Measurements from ENCODE around the gene MVK. TPM values are rescaled to one million over a fixed set of nuclear protein-coding genes. Genes with fewer than 3 reads are reported as not detected.

The MVK gene
- polyA plus RNA-seq, 1 of the 3 experiments (the other 2 are of a cell fraction) = 7.0 TPM

DNA sequence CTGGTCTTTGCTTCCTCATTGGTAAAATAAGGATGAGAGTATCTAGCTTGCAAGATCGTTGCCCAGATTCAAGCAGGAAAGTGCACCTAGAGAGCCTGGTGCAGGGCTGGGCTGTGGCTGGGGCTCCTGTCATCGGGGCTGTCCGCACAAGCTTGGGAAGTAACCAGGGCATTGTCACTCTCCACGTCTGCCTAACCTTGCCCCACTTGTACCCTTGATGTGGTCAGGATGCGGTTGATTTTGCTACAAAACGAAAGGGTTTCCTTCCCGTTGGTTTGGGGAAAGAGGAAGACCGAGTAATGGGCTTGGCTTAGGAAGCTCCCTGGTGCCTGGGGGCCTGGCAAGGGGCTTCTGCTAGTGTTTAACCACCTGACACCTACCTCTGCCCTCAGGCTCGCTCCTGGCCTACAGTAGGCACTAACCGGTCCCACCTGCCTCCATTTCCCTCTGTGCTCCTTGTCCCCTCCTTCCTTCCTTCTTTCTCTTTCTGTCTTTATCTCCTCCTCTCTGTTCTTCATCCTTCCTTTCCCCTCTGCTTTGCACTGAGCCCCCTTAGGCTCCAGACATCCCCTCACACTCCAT, 21.8 kb downstream of the MVK start:
- H3K4me1 ChIP-seq (ENCODE audit: control insufficient read depth in 1 of 2, insufficient read depth in 2 of 2, low read depth in 1 of 2, low read length in 1 of 2) = peaks cover 0 to 49% of the 10 kb centered on the region in 2 experiments; a peak in 2 of 4 replicates
- 80% methylated on average over 10 of the region's 10 CpGs for WGBS (ENCODE audit: low lambda C conversion rate)
- no peaks in the 10 kb centered on the region for H3K9me2 ChIP-seq
- no peaks in the 10 kb centered on the region for H3K27me3 ChIP-seq (ENCODE audit: insufficient read depth)
- ChIA-PET POLR2A (interaction anchor here (0.8 to 1.5 kb wide), 2 partner anchors 119 to 124 kb away, joined by 4 to 5 read pairs; no protein-coding TSS in a partner anchor), CTCF (interaction anchor here (0.9 to 14.2 kb wide), 7 partner anchors 9 to 178 kb away, joined by 3 to 175 read pairs (median 25); partner anchors contain the start of gene FAM222A)
- no peak overlapping the region for H3K4me2 ChIP-seq
- peaks cover 3% of the 10 kb centered on the region for H3F3A ChIP-seq (replicated peaks; ENCODE audit: insufficient read depth)
- no peaks in the 10 kb centered on the region for H3K36me3 ChIP-seq (replicated peaks in 1 of 2; ENCODE audit: control insufficient read depth in 1 of 2, insufficient read depth in 2 of 2, low read length in 1 of 2)
- TF ChIP-seq MXI1 (IDR thresholded peaks at IDR 0.05; ENCODE audit: low read depth, low read length) (no peak), TCF12 (IDR thresholded peaks at IDR 0.05) (no peak), EZH2phosphoT487 (IDR thresholded peaks at IDR 0.05; ENCODE audit: borderline replicate concordance, low read depth) (no peak), RXRA (IDR thresholded peaks at IDR 0.05; ENCODE audit: borderline replicate concordance, low read depth) (no peak), RCOR1 (IDR thresholded peaks at IDR 0.05; ENCODE audit: low read length) (no peak), POLR2AphosphoS5 (IDR thresholded peaks at IDR 0.05; ENCODE audit: low read depth, low read length) (no peak), FOXJ3 (CRISPR knock-in tag; IDR thresholded peaks at IDR 0.05) (no peak), GATA2 (CRISPR knock-in tag; IDR thresholded peaks at IDR 0.05) (no peak), SIN3A (IDR thresholded peaks at IDR 0.05; ENCODE audit: borderline replicate concordance, low read depth, low read length) (no peak), FOSL2 (IDR thresholded peaks at IDR 0.05; ENCODE audit: borderline replicate concordance, low read depth) (no peak), CHD2 (IDR thresholded peaks at IDR 0.05; ENCODE audit: low read length, partially characterized antibody) (no peak), YY1 (IDR thresholded peaks at IDR 0.05; ENCODE audit: low read depth) (no peak), JUND (IDR thresholded peaks at IDR 0.05) (no peak)
- TF ChIP-seq, protein P1, sequence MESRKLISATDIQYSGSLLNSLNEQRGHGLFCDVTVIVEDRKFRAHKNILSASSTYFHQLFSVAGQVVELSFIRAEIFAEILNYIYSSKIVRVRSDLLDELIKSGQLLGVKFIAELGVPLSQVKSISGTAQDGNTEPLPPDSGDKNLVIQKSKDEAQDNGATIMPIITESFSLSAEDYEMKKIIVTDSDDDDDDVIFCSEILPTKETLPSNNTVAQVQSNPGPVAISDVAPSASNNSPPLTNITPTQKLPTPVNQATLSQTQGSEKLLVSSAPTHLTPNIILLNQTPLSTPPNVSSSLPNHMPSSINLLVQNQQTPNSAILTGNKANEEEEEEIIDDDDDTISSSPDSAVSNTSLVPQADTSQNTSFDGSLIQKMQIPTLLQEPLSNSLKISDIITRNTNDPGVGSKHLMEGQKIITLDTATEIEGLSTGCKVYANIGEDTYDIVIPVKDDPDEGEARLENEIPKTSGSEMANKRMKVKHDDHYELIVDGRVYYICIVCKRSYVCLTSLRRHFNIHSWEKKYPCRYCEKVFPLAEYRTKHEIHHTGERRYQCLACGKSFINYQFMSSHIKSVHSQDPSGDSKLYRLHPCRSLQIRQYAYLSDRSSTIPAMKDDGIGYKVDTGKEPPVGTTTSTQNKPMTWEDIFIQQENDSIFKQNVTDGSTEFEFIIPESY (IDR thresholded peaks at IDR 0.05; ENCODE audit: borderline replicate concordance, low read depth) = no peak
- TF ChIP-seq, protein P2, sequence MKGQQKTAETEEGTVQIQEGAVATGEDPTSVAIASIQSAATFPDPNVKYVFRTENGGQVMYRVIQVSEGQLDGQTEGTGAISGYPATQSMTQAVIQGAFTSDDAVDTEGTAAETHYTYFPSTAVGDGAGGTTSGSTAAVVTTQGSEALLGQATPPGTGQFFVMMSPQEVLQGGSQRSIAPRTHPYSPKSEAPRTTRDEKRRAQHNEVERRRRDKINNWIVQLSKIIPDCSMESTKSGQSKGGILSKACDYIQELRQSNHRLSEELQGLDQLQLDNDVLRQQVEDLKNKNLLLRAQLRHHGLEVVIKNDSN (IDR thresholded peaks at IDR 0.05; ENCODE audit: borderline replicate concordance, low read depth) = no peak
- TF ChIP-seq, protein P3, sequence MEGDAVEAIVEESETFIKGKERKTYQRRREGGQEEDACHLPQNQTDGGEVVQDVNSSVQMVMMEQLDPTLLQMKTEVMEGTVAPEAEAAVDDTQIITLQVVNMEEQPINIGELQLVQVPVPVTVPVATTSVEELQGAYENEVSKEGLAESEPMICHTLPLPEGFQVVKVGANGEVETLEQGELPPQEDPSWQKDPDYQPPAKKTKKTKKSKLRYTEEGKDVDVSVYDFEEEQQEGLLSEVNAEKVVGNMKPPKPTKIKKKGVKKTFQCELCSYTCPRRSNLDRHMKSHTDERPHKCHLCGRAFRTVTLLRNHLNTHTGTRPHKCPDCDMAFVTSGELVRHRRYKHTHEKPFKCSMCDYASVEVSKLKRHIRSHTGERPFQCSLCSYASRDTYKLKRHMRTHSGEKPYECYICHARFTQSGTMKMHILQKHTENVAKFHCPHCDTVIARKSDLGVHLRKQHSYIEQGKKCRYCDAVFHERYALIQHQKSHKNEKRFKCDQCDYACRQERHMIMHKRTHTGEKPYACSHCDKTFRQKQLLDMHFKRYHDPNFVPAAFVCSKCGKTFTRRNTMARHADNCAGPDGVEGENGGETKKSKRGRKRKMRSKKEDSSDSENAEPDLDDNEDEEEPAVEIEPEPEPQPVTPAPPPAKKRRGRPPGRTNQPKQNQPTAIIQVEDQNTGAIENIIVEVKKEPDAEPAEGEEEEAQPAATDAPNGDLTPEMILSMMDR (IDR thresholded peaks at IDR 0.05) = no peak
- TF ChIP-seq, protein P4, sequence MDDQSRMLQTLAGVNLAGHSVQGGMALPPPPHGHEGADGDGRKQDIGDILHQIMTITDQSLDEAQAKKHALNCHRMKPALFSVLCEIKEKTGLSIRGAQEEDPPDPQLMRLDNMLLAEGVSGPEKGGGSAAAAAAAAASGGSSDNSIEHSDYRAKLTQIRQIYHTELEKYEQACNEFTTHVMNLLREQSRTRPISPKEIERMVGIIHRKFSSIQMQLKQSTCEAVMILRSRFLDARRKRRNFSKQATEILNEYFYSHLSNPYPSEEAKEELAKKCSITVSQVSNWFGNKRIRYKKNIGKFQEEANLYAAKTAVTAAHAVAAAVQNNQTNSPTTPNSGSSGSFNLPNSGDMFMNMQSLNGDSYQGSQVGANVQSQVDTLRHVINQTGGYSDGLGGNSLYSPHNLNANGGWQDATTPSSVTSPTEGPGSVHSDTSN (IDR thresholded peaks at IDR 0.05) = no peak
- TF ChIP-seq, protein P5, sequence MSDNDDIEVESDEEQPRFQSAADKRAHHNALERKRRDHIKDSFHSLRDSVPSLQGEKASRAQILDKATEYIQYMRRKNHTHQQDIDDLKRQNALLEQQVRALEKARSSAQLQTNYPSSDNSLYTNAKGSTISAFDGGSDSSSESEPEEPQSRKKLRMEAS (IDR thresholded peaks at IDR 0.05; ENCODE audit: low read depth) = no peak
- TF ChIP-seq, protein P6, sequence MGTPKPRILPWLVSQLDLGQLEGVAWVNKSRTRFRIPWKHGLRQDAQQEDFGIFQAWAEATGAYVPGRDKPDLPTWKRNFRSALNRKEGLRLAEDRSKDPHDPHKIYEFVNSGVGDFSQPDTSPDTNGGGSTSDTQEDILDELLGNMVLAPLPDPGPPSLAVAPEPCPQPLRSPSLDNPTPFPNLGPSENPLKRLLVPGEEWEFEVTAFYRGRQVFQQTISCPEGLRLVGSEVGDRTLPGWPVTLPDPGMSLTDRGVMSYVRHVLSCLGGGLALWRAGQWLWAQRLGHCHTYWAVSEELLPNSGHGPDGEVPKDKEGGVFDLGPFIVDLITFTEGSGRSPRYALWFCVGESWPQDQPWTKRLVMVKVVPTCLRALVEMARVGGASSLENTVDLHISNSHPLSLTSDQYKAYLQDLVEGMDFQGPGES (IDR thresholded peaks at IDR 0.05; ENCODE audit: low read depth, low read length) = no peak
- no peak overlapping the region for H3K4me3 ChIP-seq (ENCODE audit: low read depth in 2 of 2, low read length in 1 of 2)
- H3K9me3 ChIP-seq = no peaks in the 10 kb centered on the region
- DNase-seq = no peak
- no peak overlapping the region for H3K27ac ChIP-seq (ENCODE audit: low read depth in 2 of 2, low read length in 1 of 2)
- no peaks in the 10 kb centered on the region for H3K79me2 ChIP-seq (ENCODE audit: insufficient read depth)
- no peaks in the 10 kb centered on the region for H4K20me1 ChIP-seq (ENCODE audit: insufficient read depth)
- no peak overlapping the region for H3K9ac ChIP-seq
- H2AFZ ChIP-seq (ENCODE audit: low read depth) = no peak overlapping the region
